Measurements from ENCODE around the gene NAMPT. TPM values are rescaled to one million over a fixed set of nuclear protein-coding genes. Genes with fewer than 3 reads are reported as not detected.
"Not testable (repeated sequence)": the region's sequence is repeated elsewhere in the genome, so short reads cannot be mapped to it uniquely, and the experiment has no call there.

Gene NAMPT
- polyA plus RNA-seq, 4 donors = 40.1 to 49.5 (median 46.4) TPM

GRCh38 chr7:106238830-106239229, 46.0 kb downstream of the NAMPT start:
- DNase-seq (ENCODE audit: low read depth in 4 of 4, low spot score in 3 of 4) = no peak

- no peak for DNase-seq (ENCODE audit: low read depth in 4 of 4, low spot score in 3 of 4)
Observed at GRCh38 chr7:106236065-106236464, 48.7 kb downstream of the NAMPT start.

- DNase-seq (ENCODE audit: low read depth in 4 of 4, low spot score in 3 of 4) = no peak
Observed at GRCh38 chr7:106234425-106234824, 50.4 kb downstream of the NAMPT start.

GRCh38 chr7:106231856-106232490, 52.8 kb downstream of the NAMPT start:
- DNase-seq (ENCODE audit: low read depth in 4 of 4, low spot score in 3 of 4) = no peak

GRCh38 chr7:106225856-106226255, 58.9 kb downstream of the NAMPT start:
- no peak for DNase-seq (ENCODE audit: low read depth in 4 of 4, low spot score in 3 of 4)

- no peak for DNase-seq (ENCODE audit: low read depth in 4 of 4, low spot score in 3 of 4)
Observed at GRCh38 chr7:106224797-106225196, 60.0 kb downstream of the NAMPT start.

GRCh38 chr7:106223156-106223555, 61.6 kb downstream of the NAMPT start:
- no peak for DNase-seq (ENCODE audit: low read depth in 4 of 4, low spot score in 3 of 4)

- DNase-seq (ENCODE audit: low read depth in 4 of 4, low spot score in 3 of 4) = no peak
Observed at GRCh38 chr7:106222545-106222944, 62.2 kb downstream of the NAMPT start.

GRCh38 chr7:106220307-106220706, 64.5 kb downstream of the NAMPT start:
- DNase-seq (ENCODE audit: low read depth in 4 of 4, low spot score in 3 of 4) = no peak

GRCh38 chr7:106219170-106219569, 65.6 kb downstream of the NAMPT start:
- DNase-seq (ENCODE audit: low read depth in 4 of 4, low spot score in 3 of 4) = no peak

- no peak for DNase-seq (ENCODE audit: low read depth in 4 of 4, low spot score in 3 of 4)
Observed at GRCh38 chr7:106218546-106218945, 66.2 kb downstream of the NAMPT start.

GRCh38 chr7:106216923-106217542, 67.8 kb downstream of the NAMPT start:
- DNase-seq (ENCODE audit: low read depth in 4 of 4, low spot score in 3 of 4) = no peak

- DNase-seq (ENCODE audit: low read depth in 4 of 4, low spot score in 3 of 4) = no peak
Observed at GRCh38 chr7:106216517-106216922, 68.3 kb downstream of the NAMPT start.

GRCh38 chr7:106215868-106216516, 68.8 kb downstream of the NAMPT start:
- no peak for DNase-seq (ENCODE audit: low read depth in 4 of 4, low spot score in 3 of 4)

GRCh38 chr7:106208944-106209343, 75.8 kb downstream of the NAMPT start:
- not testable (repeated sequence) for DNase-seq (ENCODE audit: low read depth in 4 of 4, low spot score in 3 of 4)

GRCh38 chr7:106206826-106207541, 77.8 kb downstream of the NAMPT start:
- no peak for DNase-seq (ENCODE audit: low read depth in 4 of 4, low spot score in 3 of 4)

GRCh38 chr7:106205621-106206222, 79.1 kb downstream of the NAMPT start:
- DNase-seq (ENCODE audit: low read depth in 4 of 4, low spot score in 3 of 4) = no peak

GRCh38 chr7:106203473-106203872, 81.3 kb downstream of the NAMPT start:
- DNase-seq (ENCODE audit: low read depth in 4 of 4, low spot score in 3 of 4) = no peak

GRCh38 chr7:106201164-106201563, 83.6 kb downstream of the NAMPT start:
- no peak for DNase-seq (ENCODE audit: low read depth in 4 of 4, low spot score in 3 of 4)

GRCh38 chr7:106199813-106200364, 84.9 kb downstream of the NAMPT start:
- no peak for DNase-seq (ENCODE audit: low read depth in 4 of 4, low spot score in 3 of 4)

- DNase-seq (ENCODE audit: low read depth in 4 of 4, low spot score in 3 of 4) = no peak
Observed at GRCh38 chr7:106199024-106199423, 85.8 kb downstream of the NAMPT start.
